ENCODE results near the gene EFCAB12. TPM values are rescaled to one million over a fixed set of nuclear protein-coding genes. Genes with fewer than 3 reads are reported as not detected.

EFCAB12 gene
- total and polyA plus RNA-seq, 10 of the 15 experiments (the other 5 are each of a cell fraction or from before 2014, with no cell fraction given): 0.02 to 0.85 (median 0.33) TPM

- TF ChIP-seq RELA (IDR thresholded peaks at IDR 0.05; ENCODE audit: borderline replicate concordance, partially characterized antibody) (no peak), CHD2 (IDR thresholded peaks at IDR 0.05; ENCODE audit: borderline replicate concordance, low read depth, low read length) (no peak), ZNF24 (IDR thresholded peaks at IDR 0.05) (no peak), RELB (IDR thresholded peaks at IDR 0.05; ENCODE audit: low read depth) (no peak), ZNF592 (IDR thresholded peaks at IDR 0.05) (no peak), DPF2 (IDR thresholded peaks at IDR 0.05) (no peak), ELK1 (IDR thresholded peaks at IDR 0.05; ENCODE audit: low read depth, low read length) (no peak), SMAD1 (IDR thresholded peaks at IDR 0.05; ENCODE audit: low read depth, partially characterized antibody) (no peak), ZNF384 (IDR thresholded peaks at IDR 0.05; ENCODE audit: borderline replicate concordance, low read depth, low read length) (no peak), TCF12 (IDR thresholded peaks at IDR 0.05; ENCODE audit: low read depth, low read length) (no peak), MTA3 (IDR thresholded peaks at IDR 0.05; ENCODE audit: borderline replicate concordance, low read length) (no peak), SIX5 (IDR thresholded peaks at IDR 0.05; ENCODE audit: low read depth, low read length, severe bottlenecking) (no peak), RAD51 (IDR thresholded peaks at IDR 0.05) (no peak), RCOR1 (conservative IDR thresholded peaks at IDR 0.05; ENCODE audit: low read depth, low read length) (no peak), TCF7 (IDR thresholded peaks at IDR 0.05; ENCODE audit: borderline replicate concordance) (no peak), STAT1 (conservative IDR thresholded peaks at IDR 0.05) (no peak)
- no peaks in the 10 kb centered on the region for H3K79me2 ChIP-seq (ENCODE audit: control insufficient read depth, insufficient read depth, low read length)
- RAD21 ChIA-PET (ENCODE audit: unreplicated experiment): interaction anchor here (0.9 to 2.2 kb wide), 6 partner anchors 9 to 39 kb away, joined by 3 to 15 read pairs (median 3); no protein-coding TSS in a partner anchor
- intact Hi-C loops (cut with micrococcal nuclease; ENCODE audit: unreplicated experiment) (no loop called here), in situ Hi-C loops (cut with MboI) (no loop called here)
- no TSS peak for BruUV-seq (replicated peaks)
- CTCF ChIA-PET: interaction anchor here (0.7 to 1.9 kb wide), 8 partner anchors 9 to 39 kb away, joined by 3 to 29 read pairs (median 6); partner anchors contain the start of gene IFT122
- POLR2A ChIA-PET: interaction anchor here (0.6 to 2.1 kb wide), 6 partner anchors 8 to 17 kb away, joined by 3 to 14 read pairs (median 4); no protein-coding TSS in a partner anchor
- peaks cover 19% of the 10 kb centered on the region for H3K4me1 ChIP-seq (ENCODE audit: control insufficient read depth, insufficient read depth, low read length)
- no peak for ATAC-seq
- H3K4me2 ChIP-seq (ENCODE audit: control insufficient read depth, insufficient read depth): no peak overlapping the region
- SMC1A ChIA-PET (ENCODE audit: uncharacterized antibody, unreplicated experiment): interaction anchor here (0.8 to 2.2 kb wide), 9 partner anchors 9 to 410 kb away, joined by 3 to 19 read pairs (median 6); no protein-coding TSS in a partner anchor
- DNase-seq (ENCODE audit: low read depth, low spot score): no peak
- no peaks in the 10 kb centered on the region for H4K20me1 ChIP-seq (ENCODE audit: control insufficient read depth, insufficient read depth)
- no peaks in the 10 kb centered on the region for H3K36me3 ChIP-seq (ENCODE audit: control insufficient read depth in 2 of 2, insufficient read depth in 2 of 2, low read length in 1 of 2)
- no peaks in the 10 kb centered on the region for H3K27me3 ChIP-seq (replicated peaks in 1 of 2; ENCODE audit: control insufficient read depth in 2 of 2, insufficient read depth in 2 of 2, low read length in 1 of 2)
- no peak overlapping the region for H3K4me3 ChIP-seq
- no peak overlapping the region for H2AFZ ChIP-seq (ENCODE audit: control insufficient read depth, low read depth, low read length)
- no peak overlapping the region for H3K9ac ChIP-seq (ENCODE audit: control insufficient read depth, insufficient read depth, low read length)
- peaks cover 2% of the 10 kb centered on the region; the same call in 2 of the 3 replicates for H3K9me3 ChIP-seq (replicated peaks; ENCODE audit: control insufficient read depth, insufficient read depth, low read length)
- no peak for FAIRE-seq
- WGBS (ENCODE audit: insufficient coverage, insufficient replicate concordance, low lambda C conversion rate, missing lambda C conversion rate): 100% methylated on average over 1 of the region's 1 CpG
- H3K27ac ChIP-seq (ENCODE audit: control insufficient read depth, insufficient read depth): no peak overlapping the region
Observed at GRCh38 chr3:129422897-129423296, 5.5 kb downstream of the EFCAB12 start.

All from GM12878 (cell line).